Chondrocyte (in vitro differentiated cells): Measurements from ENCODE around the gene SPOCD1. TPM values are rescaled to one million over a fixed set of nuclear protein-coding genes. Genes with fewer than 3 reads are reported as not detected.
A peak's percentile ranks its signal among the peaks of the same experiment; 100 is the strongest.

Experiments
- DNase-seq: peaks from one replicate; pipeline ENCODE4 v3.0.0; 2021; ENCODE audit warnings: mixed read lengths, low spot score
- H3K27ac Mint-ChIP-seq: one replicate; pipeline ENCODE4 v1.8.0; 2021; ENCODE audit warnings: mild to moderate bottlenecking, moderate library complexity, mixed read lengths; ENCODE audit not compliant: unreplicated experiment
- H3K27me3 Mint-ChIP-seq: 2 replicates; pipeline ENCODE4 v1.8.0; 2021; ENCODE audit warnings: low read depth, mixed read lengths
- H3K36me3 Mint-ChIP-seq: 2 replicates; pipeline ENCODE4 v1.8.0; 2021; ENCODE audit warnings: low read depth, mixed read lengths
- H3K4me1 Mint-ChIP-seq: 2 replicates; pipeline ENCODE4 v1.8.0; 2021; ENCODE audit warnings: low read depth, mild to moderate bottlenecking, mixed read lengths
- H3K4me3 Mint-ChIP-seq: one replicate; pipeline ENCODE4 v1.8.0; 2021; ENCODE audit warnings: mild to moderate bottlenecking, moderate library complexity, mixed read lengths; ENCODE audit not compliant: unreplicated experiment
- H3K9me3 Mint-ChIP-seq: 2 replicates; pipeline ENCODE4 v1.8.0; 2021; ENCODE audit warnings: low read depth, mixed read lengths
- CTCF ChIP-seq: fragments of 200-600 bp; sonication (generic); IDR thresholded peaks from 2 replicates; pipeline ENCODE4 v1.5.0; 2021; ENCODE audit warnings: antibody characterized with exemption, mild to moderate bottlenecking, moderate library complexity
- total RNA-seq: library from RNA; stranded (reverse); gene quantifications from 3 replicates; pipeline ENCODE4 v1.2.1, GENCODE V29; 2021

Gene SPOCD1
- total RNA-seq, 1 donor from 2014 or later, result 7.3 TPM

DNA sequence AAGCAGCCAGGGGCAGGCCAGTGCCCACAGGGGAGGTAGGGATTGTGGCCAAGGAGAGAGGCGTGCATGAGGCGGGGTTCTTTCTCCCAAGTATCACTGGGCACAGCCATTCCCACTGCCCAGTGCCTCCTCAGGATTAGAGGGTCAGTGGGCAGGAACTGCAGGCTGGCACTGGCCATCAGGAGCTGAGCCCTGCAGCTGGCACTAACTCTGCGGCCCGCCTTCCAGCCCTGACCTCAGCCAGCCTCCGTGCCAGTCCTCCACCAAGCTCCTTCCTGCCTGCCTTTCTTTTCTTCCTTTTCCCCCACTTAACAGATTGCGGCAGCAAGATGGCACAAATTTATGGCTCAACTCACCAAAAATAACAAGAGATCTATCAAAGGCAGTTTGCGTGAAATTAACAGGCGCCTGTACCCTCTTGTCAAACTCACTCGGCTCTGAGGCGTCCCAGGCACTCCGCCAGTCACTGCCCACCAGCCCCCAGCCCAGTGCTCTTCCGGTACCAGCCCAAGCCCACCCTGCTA lies 62.8 kb downstream of the SPOCD1 start:
- Mint-ChIP-seq H3K36me3 (no peaks in the 10 kb centered on the region), H3K27me3 (no peaks in the 10 kb centered on the region), H3K4me3 (no peak overlapping the region), H3K27ac (no peak overlapping the region), H3K4me1 (peaks cover 57% of the 10 kb centered on the region), H3K9me3 (no peaks in the 10 kb centered on the region)
- DNase-seq, result no peak
- TF ChIP-seq CTCF, result no peak

DNA sequence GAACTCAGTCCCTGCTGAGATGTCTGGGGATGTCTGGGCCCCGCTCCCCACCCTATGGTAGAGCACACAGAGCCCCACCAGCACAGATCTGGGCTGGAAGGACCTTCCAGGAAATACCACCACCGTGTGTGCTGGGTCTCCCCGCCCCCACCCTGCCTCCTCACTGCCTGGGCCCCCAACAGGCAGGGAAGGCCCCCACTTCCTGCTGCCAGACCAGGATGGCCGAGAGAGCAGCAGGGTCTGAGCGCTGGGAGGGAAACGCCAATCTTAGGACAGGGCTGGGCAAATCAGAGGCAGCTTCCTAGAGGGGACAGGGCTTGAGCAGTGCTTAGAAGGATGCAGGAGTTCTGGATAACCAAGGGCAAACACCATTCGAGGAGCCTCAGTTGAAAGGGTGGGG lies 63.6 kb downstream of the SPOCD1 start:
- no peak for DNase-seq
- Mint-ChIP-seq H3K4me3 (no peak overlapping the region), H3K9me3 (no peaks in the 10 kb centered on the region), H3K27me3 (no peaks in the 10 kb centered on the region), H3K27ac (no peak overlapping the region), H3K4me1 (peaks cover 57% of the 10 kb centered on the region), H3K36me3 (no peaks in the 10 kb centered on the region)
- no peak for TF ChIP-seq CTCF

- TF ChIP-seq CTCF, result no peak
- Mint-ChIP-seq H3K4me1 (peaks cover 61% of the 10 kb centered on the region), H3K4me3 (no peak overlapping the region), H3K36me3 (no peaks in the 10 kb centered on the region), H3K9me3 (no peaks in the 10 kb centered on the region), H3K27me3 (no peaks in the 10 kb centered on the region), H3K27ac (no peak overlapping the region)
- no peak for DNase-seq
Observed at GRCh38 chr1:31751822-31752241, 64.0 kb downstream of the SPOCD1 start.

- peaks cover 69% of the 10 kb centered on the region for H3K4me1 Mint-ChIP-seq
- TF ChIP-seq CTCF, result no peak
Observed at GRCh38 chr1:31750858-31751510, 64.8 kb downstream of the SPOCD1 start.

DNA sequence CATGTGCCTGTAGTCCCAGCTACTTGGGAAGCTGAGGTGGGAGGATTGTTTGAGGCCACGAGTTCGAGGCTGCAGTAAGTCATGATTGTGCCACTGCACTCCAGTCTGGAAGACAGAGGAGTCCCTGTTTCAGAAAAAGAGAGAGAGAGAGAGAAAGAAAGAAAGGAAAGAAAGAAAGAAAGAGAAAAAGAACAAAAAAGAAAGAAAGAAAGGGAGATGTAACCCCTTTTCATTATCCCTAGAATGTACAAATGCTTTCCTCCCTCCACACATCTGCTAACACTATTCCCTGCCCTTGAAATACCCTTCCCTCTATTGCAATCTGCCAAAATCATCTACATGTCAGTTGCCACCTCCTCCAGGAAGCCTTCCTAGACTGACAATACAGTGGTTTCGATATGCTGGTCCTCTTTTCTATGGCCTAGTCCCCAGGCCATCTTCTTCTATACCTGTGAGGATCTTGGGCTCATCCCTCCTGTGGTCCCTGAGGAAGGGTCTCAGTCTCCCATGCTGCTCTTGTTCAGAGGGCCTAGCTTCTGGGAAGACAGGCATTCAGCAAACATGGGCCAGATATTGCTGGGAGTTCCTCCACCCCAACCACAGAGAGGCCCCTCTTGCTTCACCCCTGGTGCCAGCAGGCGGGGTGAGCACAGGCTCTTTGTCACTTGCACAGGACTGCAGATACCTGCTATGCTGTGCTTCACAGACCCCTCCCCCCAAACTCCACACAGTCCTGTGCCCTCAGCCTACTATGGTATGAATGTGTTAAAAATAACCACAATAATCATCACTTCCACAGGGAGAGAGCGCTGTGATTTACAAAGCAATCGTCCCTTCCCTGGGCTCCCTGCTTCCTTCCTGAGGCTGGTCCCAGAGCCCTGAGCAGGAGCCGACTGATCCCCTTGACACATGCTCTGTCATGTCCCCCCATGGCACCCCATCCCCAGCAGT lies 65.8 kb downstream of the SPOCD1 start:
- no peaks in the 10 kb centered on the region for H3K9me3 Mint-ChIP-seq
- no peaks in the 10 kb centered on the region for H3K36me3 Mint-ChIP-seq
- DNase-seq, result no peak
- H3K4me3 Mint-ChIP-seq, result no peak overlapping the region
- H3K4me1 Mint-ChIP-seq, result peaks cover 67% of the 10 kb centered on the region
- no peak for TF ChIP-seq CTCF
- H3K27ac Mint-ChIP-seq, result peak overlapping the region; percentile 41
- H3K27me3 Mint-ChIP-seq, result no peaks in the 10 kb centered on the region

More at GRCh38 chr1:31750858-31751510, 64.8 kb downstream of the SPOCD1 start:
- Mint-ChIP-seq H3K4me3 (no peak overlapping the region), H3K27ac (no peak overlapping the region), H3K9me3 (no peaks in the 10 kb centered on the region), H3K36me3 (no peaks in the 10 kb centered on the region), H3K27me3 (no peaks in the 10 kb centered on the region)
- no peak for DNase-seq
